Gastroesophageal sphincter (tissue), 4 donors: Measurements from ENCODE around the gene TRMT61A. TPM values are rescaled to one million over a fixed set of nuclear protein-coding genes. Genes with fewer than 3 reads are reported as not detected.

ENCODE experiments used
- ATAC-seq: fragments of 150-250 bp; one replicate; pipeline ENCODE4 v1.9.1; 2016; ENCODE audit warnings: mild to moderate bottlenecking, moderate library complexity
- H3K27ac ChIP-seq, 4 donors: fragments of 200-600 bp; sonication (generic) in 3 of 4; 1 replicate in 3 of 4; 2 replicates in 1 of 4; pipeline ENCODE4 v1.5.1; 2016 to 2019
- H3K27me3 ChIP-seq: fragments of 200-600 bp; sonication (generic); one replicate; pipeline ENCODE4 v1.5.1; 2019
- H3K36me3 ChIP-seq, 2 donors: fragments of 200-600 bp; sonication (generic); one replicate each; pipeline ENCODE4 v1.5.1; 2019; ENCODE audit warnings: control low read depth in 1 of 2
- H3K4me1 ChIP-seq, 3 donors: fragments of 200-600 bp; sonication (generic); 1 replicate in 2 of 3; 2 replicates in 1 of 3; pipeline ENCODE4 v1.5.1; 2016 to 2019; ENCODE audit warnings: control low read depth in 2 of 3
- H3K4me3 ChIP-seq, 2 donors: fragments of 200-600 bp; sonication (generic); one replicate each; pipeline ENCODE4 v1.5.1; 2019; ENCODE audit warnings: mild to moderate bottlenecking in 1 of 2, moderate library complexity in 1 of 2
- H3K9me3 ChIP-seq, 3 donors: fragments of 200-600 bp; sonication (generic); one replicate each; pipeline ENCODE4 v1.5.1; 2017 to 2019; ENCODE audit warnings: control low read depth in 2 of 3
- EP300 ChIP-seq: sonication (generic); formaldehyde crosslinking; IDR thresholded peaks from one replicate; pipeline ENCODE4 v1.6.1; 2017; ENCODE audit warnings: antibody characterized with exemption, mild to moderate bottlenecking
- POLR2A ChIP-seq, 2 donors: fragments of 450-650 bp; IDR thresholded peaks; one replicate each; pipeline ENCODE4 v1.6.1; 2017; ENCODE audit warnings: antibody characterized with exemption in 2 of 2, mild to moderate bottlenecking in 2 of 2, moderate library complexity in 1 of 2
- POLR2AphosphoS5 ChIP-seq: sonication (generic); formaldehyde crosslinking; IDR thresholded peaks from one replicate; pipeline ENCODE4 v1.6.1; 2017; ENCODE audit warnings: antibody characterized with exemption
- WGBS, 2 donors: methylation state at CpG; one replicate each; pipeline ENCODE4 v1.1.5; 2018; ENCODE audit warnings: low coverage in 1 of 2; 5-methylcytosine and 5-hydroxymethylcytosine counted together
- total RNA-seq, 4 donors: library from RNA; depleted of rRNA; stranded (reverse); fragments of >200 nt; gene quantifications; one replicate each; pipeline ENCODE4 v1.1.0, GENCODE V29; 2016
- TF ChIP-seq, protein P1 (sequence below), 4 experiments: fragments of 200-600 bp in 2 of 4; fragments of 450-650 bp in 2 of 4; sonication (generic) in 1 of 4; IDR thresholded peaks; one replicate each; pipeline ENCODE4 v1.5.1; 2017 to 2019; ENCODE audit warnings: antibody characterized with exemption in 4 of 4, mild to moderate bottlenecking in 2 of 4, moderate library complexity in 2 of 4

TRMT61A gene
- total RNA-seq, 4 donors from 2014 or later: 22.5 to 45.2 (median 30.9) TPM

DNA sequence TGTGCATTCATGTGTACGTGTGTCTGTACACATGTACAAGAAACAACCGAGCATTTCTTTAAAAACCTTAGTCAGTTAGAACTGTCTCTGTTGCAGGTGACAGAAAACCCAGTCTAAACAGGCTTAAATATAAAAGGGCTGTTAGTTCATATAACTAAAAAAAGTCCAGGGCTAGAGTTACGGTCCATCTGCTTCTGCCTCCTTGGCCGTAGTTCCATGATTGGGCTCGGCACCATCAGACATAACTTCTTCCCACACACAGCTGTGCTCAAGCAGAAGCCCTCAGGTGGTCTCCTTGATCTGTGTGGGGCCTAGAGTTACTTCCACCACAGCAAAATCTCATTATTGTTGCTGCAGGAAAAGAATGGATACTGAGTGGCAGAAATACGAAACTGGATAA lies 40.9 kb upstream of the TRMT61A start:
- Histone ChIP-seq H3K27ac (no peak overlapping the region), H3K9me3 (no peaks in the 10 kb centered on the region), H3K4me3 (no peak overlapping the region), H3K27me3 (no peaks in the 10 kb centered on the region), H3K4me1 (peaks cover 0 to 13% (median 0%) of the 10 kb centered on the region in 3 donors), H3K36me3 (peaks cover 0 to 85% of the 10 kb centered on the region in 2 donors)
- TF ChIP-seq, protein P1, sequence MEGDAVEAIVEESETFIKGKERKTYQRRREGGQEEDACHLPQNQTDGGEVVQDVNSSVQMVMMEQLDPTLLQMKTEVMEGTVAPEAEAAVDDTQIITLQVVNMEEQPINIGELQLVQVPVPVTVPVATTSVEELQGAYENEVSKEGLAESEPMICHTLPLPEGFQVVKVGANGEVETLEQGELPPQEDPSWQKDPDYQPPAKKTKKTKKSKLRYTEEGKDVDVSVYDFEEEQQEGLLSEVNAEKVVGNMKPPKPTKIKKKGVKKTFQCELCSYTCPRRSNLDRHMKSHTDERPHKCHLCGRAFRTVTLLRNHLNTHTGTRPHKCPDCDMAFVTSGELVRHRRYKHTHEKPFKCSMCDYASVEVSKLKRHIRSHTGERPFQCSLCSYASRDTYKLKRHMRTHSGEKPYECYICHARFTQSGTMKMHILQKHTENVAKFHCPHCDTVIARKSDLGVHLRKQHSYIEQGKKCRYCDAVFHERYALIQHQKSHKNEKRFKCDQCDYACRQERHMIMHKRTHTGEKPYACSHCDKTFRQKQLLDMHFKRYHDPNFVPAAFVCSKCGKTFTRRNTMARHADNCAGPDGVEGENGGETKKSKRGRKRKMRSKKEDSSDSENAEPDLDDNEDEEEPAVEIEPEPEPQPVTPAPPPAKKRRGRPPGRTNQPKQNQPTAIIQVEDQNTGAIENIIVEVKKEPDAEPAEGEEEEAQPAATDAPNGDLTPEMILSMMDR (IDR thresholded peaks at IDR 0.05): no peak
- TF ChIP-seq EP300 (no peak), POLR2A (IDR thresholded peaks at IDR 0.05) (no peak), POLR2AphosphoS5 (no peak)
- WGBS, 2 donors: 58 to 76% methylated on average over 6 of the region's 6 CpGs
- no peak for ATAC-seq

- Histone ChIP-seq H3K27me3 (no peaks in the 10 kb centered on the region), H3K36me3 (peaks cover 0 to 84% of the 10 kb centered on the region in 2 donors), H3K4me1 (peaks cover 0 to 4% (median 0%) of the 10 kb centered on the region in 3 donors), H3K9me3 (no peaks in the 10 kb centered on the region), H3K27ac (no peak overlapping the region), H3K4me3 (no peak overlapping the region)
- WGBS, 2 donors: 83 to 92% methylated on average over 1 to 2 of the region's 2 CpGs
- TF ChIP-seq POLR2A (IDR thresholded peaks at IDR 0.05): no peak
- TF ChIP-seq POLR2AphosphoS5: no peak
- TF ChIP-seq EP300: no peak
- TF ChIP-seq, protein P1 (IDR thresholded peaks at IDR 0.05): no peak
- no peak for ATAC-seq
Observed at GRCh38 chr14:103488960-103489359, 40.0 kb upstream of the TRMT61A start.

GRCh38 chr14:103489621-103490020 lies 39.4 kb upstream of the TRMT61A start:
- no peak for ATAC-seq

DNA sequence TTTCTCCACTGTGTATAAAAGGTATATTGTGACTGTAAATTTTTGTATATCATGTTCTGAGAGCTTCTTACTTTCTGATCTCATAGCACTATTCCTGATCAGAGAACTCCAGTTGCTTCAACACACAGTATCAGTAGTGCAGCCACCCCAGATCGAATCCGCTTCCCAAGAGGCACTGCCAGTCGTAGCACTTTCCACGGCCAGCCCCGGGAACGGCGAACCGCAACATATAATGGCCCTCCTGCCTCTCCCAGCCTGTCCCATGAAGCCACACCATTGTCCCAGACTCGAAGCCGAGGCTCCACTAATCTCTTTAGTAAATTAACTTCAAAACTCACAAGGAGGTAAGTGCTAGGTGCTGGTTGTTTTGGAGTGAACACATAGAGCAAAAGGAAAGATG lies 37.3 kb upstream of the TRMT61A start:
- peaks cover 0 to 93% of the 10 kb centered on the region in 2 donors for H3K36me3 ChIP-seq

More at GRCh38 chr14:103489621-103490020, 39.4 kb upstream of the TRMT61A start:
- no peak overlapping the region for H3K4me3 ChIP-seq
- no peaks in the 10 kb centered on the region for H3K9me3 ChIP-seq
- peaks cover 0 to 85% of the 10 kb centered on the region in 2 donors for H3K36me3 ChIP-seq
- no peak overlapping the region for H3K27ac ChIP-seq
- H3K4me1 ChIP-seq: no peaks in the 10 kb centered on the region
- 86 to 96% methylated on average over 2 of the region's 2 CpGs for WGBS, 2 donors
- H3K27me3 ChIP-seq: no peaks in the 10 kb centered on the region
- TF ChIP-seq POLR2A (IDR thresholded peaks at IDR 0.05): no peak
- TF ChIP-seq EP300: no peak
- no peak for TF ChIP-seq POLR2AphosphoS5
- TF ChIP-seq, protein P1 (IDR thresholded peaks at IDR 0.05): no peak

More for the DNA sequence above, 37.3 kb upstream of the TRMT61A start:
- Histone ChIP-seq H3K27me3 (no peaks in the 10 kb centered on the region), H3K4me1 (no peaks in the 10 kb centered on the region), H3K9me3 (no peaks in the 10 kb centered on the region), H3K4me3 (no peak overlapping the region), H3K27ac (no peak overlapping the region)
- no peak for TF ChIP-seq POLR2AphosphoS5
- no peak for TF ChIP-seq EP300
- TF ChIP-seq POLR2A (IDR thresholded peaks at IDR 0.05): no peak
- TF ChIP-seq, protein P1 (IDR thresholded peaks at IDR 0.05): no peak
- ATAC-seq: no peak
- 87 to 94% methylated on average over 6 to 9 of the region's 10 CpGs for WGBS, 2 donors
